HG02885 (cell line): ENCODE results near the gene RUNX1.

Experiments
- ATAC-seq: cut with Tn5 transposase; IDR thresholded peaks from one replicate; pipeline ENCODE4 v1.9.1; 2021; ENCODE audit warnings: mild to moderate bottlenecking; ENCODE audit not compliant: unreplicated experiment, poor library complexity

The RUNX1 gene

DNA sequence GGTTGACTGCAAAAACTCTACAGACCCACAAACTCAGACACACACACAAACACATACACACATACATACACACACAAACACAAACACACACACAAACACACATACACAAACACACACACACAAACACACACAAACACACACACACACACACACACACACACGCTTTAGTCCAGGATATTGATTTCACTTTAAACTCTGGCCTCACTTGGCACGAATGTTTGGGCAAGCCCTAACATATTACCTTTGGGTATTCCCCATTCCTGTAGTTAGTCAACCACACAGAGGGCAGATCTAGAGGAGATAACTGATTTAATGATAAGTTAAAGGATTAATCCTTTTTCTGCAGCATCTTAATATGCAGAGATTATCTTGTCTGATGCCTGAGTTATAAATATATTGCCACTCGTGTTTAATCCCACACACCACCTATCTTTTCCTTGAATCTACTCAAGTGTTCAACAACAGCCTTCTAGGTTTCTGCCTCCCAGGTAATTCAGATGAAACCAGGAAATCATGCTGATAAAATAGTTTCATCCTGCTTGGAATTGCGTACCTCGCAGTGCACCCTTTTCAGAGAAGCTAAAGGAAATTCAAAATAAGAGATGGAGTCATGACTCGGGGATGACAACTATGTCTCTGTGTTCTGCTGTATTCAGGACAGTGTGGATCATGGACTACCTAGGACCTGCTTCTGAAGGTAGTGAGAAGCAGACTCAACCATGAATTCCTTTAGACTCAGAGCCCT lies 14.5 kb upstream of the RUNX1 start:
- ATAC-seq: no peak

DNA sequence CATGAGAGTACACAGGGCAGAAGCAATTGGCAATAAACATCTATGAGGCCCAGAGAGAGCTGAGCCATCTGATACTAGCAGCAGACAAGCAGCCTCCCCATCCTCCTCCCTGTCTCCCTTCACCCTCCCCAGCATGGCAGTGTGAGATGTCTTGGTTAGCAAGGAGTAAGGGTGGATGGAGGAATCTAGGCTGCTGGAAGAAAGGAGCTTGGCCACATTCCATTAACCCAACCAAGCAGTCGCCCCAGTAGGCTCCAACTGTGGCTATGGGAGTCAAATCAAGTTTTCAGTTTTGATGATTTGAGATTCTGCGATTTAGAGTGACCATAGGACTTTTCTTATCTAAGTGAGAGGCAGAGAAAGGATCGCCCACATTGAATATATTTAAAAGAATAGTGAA lies 12.9 kb upstream of the RUNX1 start:
- ATAC-seq: no peak

DNA sequence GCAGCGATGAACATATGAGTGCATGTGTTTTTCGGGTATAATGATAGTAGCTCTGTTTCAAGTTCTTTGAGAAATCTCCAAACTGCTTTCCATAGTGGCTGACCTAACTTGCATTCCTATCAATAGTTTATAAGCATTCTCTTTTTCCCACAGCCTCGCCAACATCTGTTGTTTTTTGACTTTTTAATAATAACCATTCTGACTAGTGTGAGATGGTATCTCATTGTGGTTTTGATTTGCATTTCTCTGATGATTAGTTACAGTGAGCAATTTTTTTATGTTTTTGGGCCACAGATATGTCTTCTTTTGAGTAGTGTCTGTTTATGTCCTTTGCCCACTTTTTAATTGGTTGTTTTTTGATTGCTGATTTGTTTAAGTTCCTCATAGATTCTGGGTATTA lies 10.6 kb upstream of the RUNX1 start:
- no peak for ATAC-seq

DNA sequence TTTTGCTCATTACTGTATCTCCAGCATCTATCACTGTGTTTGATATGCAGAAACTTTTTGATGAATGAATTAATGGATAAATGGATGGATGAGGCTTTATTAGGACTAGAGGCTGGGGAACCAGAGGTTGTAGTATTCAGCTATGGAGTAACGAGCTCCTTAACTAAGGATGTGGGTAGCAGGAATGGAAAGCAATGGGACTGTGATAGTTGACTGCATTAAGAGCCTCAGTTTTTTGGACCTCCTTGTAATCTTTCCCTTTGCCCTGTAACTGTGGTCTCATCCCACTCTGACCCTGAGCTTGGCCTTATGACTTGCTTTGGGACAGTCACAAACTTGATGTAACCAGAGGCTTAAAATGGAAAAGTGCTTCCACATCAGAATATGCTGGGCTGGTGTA lies 9.0 kb upstream of the RUNX1 start:
- ATAC-seq: no peak

DNA sequence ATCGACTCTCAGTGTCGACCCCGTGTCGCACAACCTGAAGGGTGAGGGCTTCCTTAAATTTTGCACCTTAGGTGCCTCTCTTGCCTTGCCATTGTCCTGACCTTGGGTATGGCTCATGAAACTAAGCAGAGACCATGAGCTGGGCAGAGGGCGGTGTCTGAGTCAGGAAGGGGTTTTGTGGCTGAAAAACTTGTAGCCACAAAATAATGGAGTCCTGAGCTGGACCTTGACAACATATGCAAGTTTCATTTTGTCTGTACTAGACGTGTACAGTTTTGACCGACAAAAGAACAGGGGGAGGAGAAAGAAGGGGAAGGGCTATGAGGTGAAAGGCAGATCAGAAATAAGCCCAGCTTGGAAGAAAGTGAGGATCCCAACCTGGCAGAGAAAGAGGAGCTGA lies 8.3 kb upstream of the RUNX1 start:
- ATAC-seq: peak; percentile 95

DNA sequence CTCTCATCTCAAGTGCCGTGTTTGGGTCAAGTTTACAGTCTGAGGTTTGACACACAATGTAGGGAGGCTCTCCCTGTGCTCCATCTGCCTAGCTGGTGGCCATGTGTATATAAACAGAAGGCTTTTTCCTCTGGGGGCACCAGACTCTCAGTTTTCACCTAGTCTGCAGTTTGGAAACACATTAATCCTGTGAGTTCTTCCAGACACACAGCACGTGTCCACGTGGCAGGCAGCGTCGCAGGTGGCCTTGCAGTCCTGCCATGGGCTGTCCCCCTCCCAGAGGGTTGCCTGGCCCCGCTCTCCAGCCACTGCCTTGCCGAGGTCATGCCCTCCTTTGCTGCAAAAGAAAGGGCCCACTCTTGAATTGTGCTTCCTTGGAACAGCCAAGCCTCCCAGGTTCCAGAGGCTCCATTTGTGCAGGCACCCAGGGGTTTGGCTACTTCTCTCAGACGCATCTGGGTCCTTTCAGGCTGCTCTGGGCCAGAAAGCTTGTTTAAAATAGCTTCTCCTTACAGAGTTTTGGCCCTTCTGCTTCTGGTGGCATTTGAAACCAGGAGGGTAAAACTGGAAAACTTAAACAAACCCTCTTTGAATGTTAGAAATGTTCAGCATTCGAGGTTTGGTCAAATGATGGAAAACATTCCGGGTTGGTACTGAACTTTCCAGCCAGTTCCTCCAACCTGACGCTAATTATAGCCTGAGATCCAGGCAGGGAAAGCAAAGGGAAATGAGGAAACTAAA lies 4.4 kb upstream of the RUNX1 start:
- ATAC-seq: no peak

DNA sequence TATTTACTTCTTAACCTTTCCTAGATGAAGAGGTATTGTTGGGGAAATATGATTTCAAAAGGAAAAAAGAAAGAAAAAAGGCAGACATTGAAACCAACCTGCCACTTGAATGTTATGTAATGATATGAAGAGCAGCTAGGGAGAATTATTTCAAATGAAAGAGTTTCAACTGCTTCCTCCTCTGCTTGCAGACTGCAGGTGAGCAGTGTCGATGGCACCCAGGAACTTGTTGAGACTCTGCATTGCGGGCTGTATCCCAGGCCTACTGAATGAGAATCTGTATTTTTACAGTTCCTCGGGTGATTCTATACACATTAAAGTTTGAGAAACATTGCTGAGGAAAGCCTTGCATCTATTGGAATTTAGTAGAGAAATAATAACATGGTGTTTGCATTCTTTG lies 3.7 kb upstream of the RUNX1 start:
- no peak for ATAC-seq

DNA sequence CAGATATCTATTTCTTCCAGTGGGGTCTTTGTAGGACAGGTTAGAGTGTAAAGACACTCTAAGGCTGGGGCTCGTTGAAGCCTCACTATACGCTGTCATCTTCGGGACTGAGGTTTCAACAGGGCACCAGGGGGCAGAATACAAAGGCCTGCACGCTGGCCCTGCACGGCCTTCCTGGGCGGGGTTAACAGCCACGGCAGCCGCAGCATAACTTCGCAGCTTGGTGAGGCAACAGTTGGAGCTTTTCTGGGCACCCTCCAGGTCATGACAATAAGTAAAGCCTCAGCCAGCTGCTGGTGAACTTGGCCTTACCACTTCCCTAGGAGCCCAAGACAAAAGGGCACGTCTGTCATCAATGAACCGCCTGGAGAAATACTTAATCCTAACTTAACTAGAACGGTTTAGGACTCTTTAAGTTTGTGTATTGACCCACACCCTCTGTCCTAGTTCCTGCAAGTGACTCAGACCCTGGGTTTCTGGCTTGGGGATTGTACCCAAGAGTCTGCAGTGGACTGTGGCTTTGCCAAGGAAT lies 2.3 kb upstream of the RUNX1 start:
- ATAC-seq: peak; percentile 40

DNA sequence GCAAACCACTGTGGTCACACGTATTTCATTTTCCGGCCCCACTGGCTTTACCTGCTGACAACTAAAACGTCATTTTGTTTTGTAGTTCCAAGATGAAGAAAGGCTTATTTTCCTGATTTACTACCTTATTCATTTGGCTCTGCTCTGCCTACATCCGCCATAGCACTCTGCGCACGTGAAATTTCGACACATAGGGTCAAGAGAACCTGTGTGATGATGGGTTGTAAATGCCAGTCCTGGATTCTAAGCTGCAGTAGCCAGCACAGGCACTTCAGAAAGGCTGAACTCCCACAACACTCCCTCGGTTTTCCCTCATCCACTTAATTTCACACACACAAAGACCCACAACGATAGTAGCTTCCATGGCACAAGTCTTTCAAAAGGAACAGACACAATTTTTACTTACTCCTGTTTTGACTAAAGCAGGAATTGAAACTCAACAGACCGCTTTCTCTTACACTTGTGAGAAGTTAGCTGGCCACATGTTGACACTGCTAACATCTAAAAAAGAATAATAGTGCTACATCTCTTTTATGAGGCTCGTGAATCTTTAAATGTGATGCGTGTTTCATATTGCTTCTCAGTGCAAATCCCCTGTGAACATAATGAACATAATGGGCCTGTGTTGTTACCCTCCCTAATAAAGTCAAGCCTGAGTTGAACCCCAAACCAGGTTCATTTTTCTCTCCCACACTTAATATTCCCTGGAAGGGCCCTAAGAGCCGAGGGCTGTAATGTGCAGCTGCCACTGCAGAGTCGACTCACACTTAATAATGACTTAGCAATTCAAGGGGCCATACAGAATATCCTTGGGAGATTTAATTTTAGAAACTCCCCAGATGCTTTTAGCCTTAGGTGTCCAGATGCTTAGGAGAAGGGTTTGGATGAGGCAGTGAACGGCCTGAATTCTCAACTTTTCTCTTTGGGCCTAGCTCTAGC lies 1.5 kb upstream of the RUNX1 start:
- ATAC-seq: peak; percentile 29

DNA sequence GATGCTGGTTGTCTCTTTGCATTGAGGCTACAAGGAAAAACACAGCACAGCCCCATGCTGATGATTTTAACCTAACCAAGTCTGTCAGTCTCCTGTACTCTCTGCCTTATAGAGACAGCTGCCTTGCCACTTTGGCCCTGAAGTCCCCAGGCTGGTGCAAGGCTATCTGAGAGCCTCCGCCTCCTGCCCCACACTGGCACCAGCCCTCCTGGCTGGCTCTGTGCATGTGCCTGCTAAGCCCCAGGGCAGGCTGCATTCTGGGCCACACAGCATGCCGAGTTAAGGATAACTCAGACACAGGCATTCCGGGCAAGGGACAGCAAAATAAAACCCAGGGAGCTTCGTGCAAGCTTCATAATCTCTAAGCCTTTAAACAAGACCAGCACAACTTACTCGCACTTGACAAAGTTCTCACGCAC lies 910 bp downstream of the RUNX1 start:
- no peak for ATAC-seq

DNA sequence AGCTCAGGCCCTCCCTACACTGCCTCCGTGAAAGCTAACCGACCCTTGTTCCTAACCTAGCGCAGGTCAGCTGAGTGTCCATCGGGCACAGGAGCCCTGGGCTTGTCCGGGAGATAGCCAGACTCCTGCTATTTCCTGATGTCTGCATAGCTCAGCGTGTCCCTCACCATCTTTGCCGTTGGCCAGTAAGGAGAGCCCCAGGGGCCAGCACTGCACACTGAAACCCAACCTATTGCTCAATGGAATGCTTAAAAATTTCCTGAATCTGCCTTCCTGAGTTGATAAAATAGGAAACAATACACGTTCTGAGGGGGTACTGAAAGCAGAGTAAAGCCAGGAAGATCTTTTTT lies 2.2 kb downstream of the RUNX1 start:
- ATAC-seq: no peak

DNA sequence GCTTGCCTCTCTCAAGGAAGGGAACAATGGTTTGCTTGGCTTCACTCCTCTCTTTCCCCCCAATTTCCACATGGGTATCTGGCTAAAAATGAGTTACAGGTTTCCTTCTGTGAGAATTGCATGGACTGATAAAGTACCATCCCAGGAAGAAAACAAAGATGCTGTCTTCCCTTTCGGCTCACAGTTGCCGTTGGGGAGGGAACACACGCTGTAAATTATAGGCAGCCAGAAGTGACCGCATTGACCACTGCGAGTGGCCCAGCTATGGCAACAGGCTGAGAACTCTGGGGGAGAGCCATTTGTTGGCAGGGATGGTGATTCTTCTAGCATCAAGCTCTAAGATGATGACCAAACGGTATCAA lies 2.9 kb downstream of the RUNX1 start:
- ATAC-seq: no peak

DNA sequence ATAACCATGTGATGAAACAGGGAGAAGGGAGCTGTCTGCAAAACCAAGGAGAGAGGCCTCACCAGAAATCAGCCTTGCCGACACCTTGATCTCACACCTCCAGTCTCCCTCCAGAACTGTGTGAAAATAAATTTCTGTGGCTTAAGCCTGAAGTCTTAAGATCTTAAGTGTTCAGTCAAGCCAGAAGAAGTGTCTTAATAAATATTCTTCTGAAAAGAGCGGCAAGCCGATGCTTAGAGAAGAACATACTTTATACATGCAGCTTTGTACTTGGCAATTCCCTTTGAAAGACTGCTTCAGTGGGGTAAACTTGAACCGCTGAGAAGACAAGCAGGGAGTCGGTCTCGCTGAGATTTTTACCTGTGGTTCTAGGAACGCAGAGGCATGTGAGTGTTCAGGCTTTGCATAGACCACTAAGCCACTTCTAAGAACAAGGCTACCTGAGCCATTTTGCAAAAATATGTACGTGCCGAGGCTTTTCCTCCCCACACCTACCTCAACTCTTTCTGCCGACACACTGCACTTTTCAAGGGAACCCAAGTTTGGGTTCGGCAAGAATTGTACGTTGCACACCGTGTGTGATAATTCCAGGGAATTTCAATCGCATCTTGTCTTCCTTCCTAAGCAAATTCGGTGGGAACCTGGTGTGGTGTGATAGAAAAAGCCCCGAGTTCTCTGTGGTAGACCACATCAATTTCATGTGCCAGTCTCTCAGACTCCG lies 3.4 kb downstream of the RUNX1 start:
- ATAC-seq: no peak

DNA sequence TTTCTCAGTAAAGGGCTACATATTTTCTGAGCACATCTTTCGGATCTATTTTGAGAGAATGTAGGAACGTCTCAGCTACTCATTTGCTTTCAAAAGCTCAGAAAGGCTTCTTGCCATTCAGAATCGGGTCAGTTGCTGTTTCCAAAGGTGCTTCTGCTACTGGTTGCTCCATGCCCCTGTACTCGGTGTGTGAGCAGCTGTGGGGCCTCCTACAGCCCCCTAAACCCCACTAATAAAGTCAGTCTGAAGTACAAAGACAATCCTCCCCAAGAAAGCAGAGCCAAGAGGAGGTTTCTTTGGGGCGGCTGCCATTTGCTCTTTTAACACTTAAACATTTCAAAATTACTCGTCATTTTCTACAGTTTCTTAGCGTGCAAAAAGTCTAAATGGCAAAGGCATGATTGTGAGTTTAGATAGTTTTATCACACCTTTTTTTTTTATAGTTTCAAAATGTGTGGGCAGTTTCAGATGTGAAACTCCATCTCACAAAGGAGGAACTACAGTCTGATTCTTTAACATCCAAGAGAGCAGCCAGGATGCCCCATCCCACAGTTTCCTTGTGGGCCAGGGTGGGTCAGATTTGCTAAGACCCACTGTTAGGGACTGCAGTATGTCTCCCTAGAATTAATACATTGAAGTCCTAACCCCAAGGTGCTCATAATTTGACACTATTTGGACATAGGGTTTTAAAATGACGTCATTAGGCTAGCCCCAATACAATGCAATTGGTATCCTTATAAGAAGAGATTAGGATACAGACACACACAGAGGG lies 4.1 kb downstream of the RUNX1 start:
- no peak for ATAC-seq

DNA sequence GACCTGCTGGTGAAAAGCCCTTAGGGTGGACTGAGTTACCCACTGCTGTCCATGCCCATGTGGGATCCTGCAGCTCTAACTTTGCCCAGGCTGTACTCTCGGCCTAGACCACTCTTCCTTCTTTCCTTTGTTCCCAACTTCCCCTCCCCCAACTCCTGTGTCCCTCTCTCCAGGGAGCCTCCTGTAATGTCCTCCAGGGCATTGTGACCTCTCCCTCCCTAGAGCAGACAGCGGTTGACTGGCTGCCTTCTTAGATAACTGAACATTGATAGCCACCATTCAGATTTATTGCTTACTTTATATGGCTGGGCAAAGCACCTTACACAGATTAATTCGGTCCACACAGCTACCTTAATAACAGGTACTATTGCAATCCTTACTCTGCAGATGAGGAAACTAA lies 5.0 kb downstream of the RUNX1 start:
- ATAC-seq: no peak

DNA sequence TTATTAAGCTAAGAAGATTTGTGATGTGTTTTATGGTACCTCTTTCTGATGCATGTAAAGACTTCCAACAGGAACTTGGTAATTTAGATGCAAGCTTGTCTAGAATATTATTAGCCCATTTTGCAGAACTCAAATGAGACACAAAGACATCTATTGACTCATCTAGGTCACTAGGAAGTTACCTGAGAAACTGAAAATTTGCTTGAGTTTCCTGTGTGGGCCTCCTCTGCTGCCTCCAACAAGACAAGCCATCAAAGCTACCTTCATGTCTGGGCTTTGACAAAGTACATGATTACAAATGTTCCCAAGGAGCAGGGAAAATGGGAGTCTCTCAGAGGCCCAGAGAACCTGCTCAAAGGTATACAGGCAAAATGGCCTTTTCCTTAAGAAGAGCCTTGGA lies 5.6 kb downstream of the RUNX1 start:
- peak; percentile 45 for ATAC-seq

DNA sequence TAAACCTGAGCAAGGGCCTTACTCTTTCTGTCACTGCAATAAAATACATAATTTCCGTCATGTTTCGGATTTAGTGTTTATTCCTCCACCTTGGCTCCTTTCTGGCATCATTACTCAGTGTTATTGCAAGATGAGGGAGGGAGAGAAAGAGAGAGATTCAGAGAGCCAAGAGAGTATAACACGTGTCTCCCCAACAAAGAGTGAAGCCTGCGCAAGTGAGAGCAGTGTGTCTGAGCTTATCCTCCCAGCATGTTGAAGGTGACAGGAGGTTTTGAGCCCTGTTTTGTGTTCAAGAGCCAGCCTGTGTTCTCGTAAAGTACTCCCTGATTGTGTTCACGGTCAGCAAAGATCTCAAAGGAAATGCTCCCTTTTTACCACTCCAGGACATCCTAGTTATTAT lies 6.3 kb downstream of the RUNX1 start:
- ATAC-seq: no peak

DNA sequence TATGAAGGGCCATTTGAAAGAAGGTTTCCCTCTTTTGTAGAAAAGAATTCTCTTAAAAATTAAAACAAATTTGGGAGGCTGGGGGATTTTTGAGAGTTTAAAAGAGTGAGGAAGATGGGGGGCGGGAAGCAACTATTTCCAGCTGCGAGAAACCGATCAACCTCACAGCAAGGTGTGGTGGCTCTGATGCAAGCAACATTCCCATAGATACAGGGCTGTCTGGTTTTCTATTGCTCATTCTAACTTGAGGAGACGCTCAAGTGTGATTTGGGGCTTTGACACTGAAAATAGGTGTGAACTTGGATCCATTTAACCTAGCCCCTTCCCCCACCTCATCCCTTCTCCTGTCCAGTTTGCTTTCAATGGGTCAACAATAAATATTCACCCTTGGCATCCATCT lies 7.2 kb downstream of the RUNX1 start:
- ATAC-seq: no peak

DNA sequence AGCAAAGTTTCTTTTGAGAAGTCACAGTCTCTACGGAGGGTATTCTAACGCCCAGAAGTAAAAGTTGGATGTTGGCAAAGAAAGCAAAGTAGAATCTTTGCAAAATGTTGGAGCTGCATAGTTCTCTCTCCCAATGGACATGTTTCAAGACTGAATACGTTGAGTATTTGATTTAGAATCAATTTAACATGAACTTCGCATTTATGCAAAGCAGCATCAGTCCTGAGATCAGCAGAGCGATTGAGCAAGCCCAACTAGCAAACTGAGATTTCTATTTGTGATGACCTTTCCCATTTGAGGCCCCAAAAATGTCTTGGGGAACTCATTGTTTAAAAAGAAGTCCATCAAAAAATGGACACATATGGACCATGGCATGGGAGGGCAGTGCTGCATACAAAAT lies 8.0 kb downstream of the RUNX1 start:
- no peak for ATAC-seq
